ENCODE measurements around the gene TTC27. TPM values are rescaled to one million over a fixed set of nuclear protein-coding genes. Genes with fewer than 3 reads are reported as not detected.
A peak's percentile ranks its signal among the peaks of the same experiment; 100 is the strongest.

Gene TTC27
- total RNA-seq, 4 donors from 2014 or later, result 10.7 to 14.3 (median 12.4) TPM

- no peaks in the 10 kb centered on the region for H3K4me1 ChIP-seq
- DNase-seq (no peak), ATAC-seq (no peak)
- no peak for TF ChIP-seq CTCF (IDR thresholded peaks at IDR 0.05 in 4 of 5, conservative IDR thresholded peaks at IDR 0.05 in 1 of 5)
- no peaks in the 10 kb centered on the region for H3K9me3 ChIP-seq
- intact Hi-C loops (cut with DNase I; ENCODE audit: low total_unique reads) (no loop called here), in situ Hi-C loops (cut with MboI; ENCODE audit: low sequenced_read_pairs in 4 of 4) (no loop called here)
- H3K27me3 ChIP-seq, result no peaks in the 10 kb centered on the region
- H3K27ac ChIP-seq, result no peak overlapping the region
- no peak overlapping the region for H3K4me3 ChIP-seq
- peaks cover 0 to 64% of the 10 kb centered on the region in 2 donors for H3K36me3 ChIP-seq
Measured at GRCh38 chr2:32611771-32612170, 16.1 kb upstream of the TTC27 start.

GRCh38 chr2:32614084-32614483 lies 13.8 kb upstream of the TTC27 start:
- no peak for TF ChIP-seq POLR2A (IDR thresholded peaks at IDR 0.05)
- no peak for TF ChIP-seq CTCF (IDR thresholded peaks at IDR 0.05 in 4 of 5, conservative IDR thresholded peaks at IDR 0.05 in 1 of 5)
- ATAC-seq (no peak), DNase-seq (no peak)
- no peak overlapping the region for H3K27ac ChIP-seq
- intact Hi-C loops (cut with DNase I; ENCODE audit: low total_unique reads), result no loop called here
- in situ Hi-C loops (cut with MboI; ENCODE audit: low sequenced_read_pairs in 4 of 4), result no loop called here
- no peaks in the 10 kb centered on the region for H3K4me1 ChIP-seq
- H3K4me3 ChIP-seq, result no peak overlapping the region
- no peaks in the 10 kb centered on the region for H3K27me3 ChIP-seq
- no peaks in the 10 kb centered on the region for H3K9me3 ChIP-seq
- H3K36me3 ChIP-seq, result peaks cover 0 to 57% of the 10 kb centered on the region in 2 donors

GRCh38 chr2:32617599-32618189 lies 10.2 kb upstream of the TTC27 start:
- ATAC-seq, result no peak
- Histone ChIP-seq H3K27me3 (no peaks in the 10 kb centered on the region), H3K4me3 (no peak overlapping the region), H3K4me1 (peaks cover 8% of the 10 kb centered on the region in 2 donors), H3K9me3 (no peaks in the 10 kb centered on the region), H3K27ac (no peak overlapping the region), H3K36me3 (peaks cover 0 to 51% of the 10 kb centered on the region in 2 donors)
- DNase-seq, result no peak
- in situ Hi-C loops (cut with MboI; ENCODE audit: low sequenced_read_pairs in 4 of 4), result no loop called here
- TF ChIP-seq CTCF (IDR thresholded peaks at IDR 0.05 in 4 of 5, conservative IDR thresholded peaks at IDR 0.05 in 1 of 5) (no peak), POLR2A (IDR thresholded peaks at IDR 0.05) (no peak)
- intact Hi-C loops (cut with DNase I; ENCODE audit: low total_unique reads), result no loop called here

- H3K4me1 ChIP-seq, result peaks cover 15 to 18% of the 10 kb centered on the region in 2 donors
- in situ Hi-C loops (cut with MboI; ENCODE audit: low sequenced_read_pairs in 4 of 4), result no loop called here
- peak overlapping the region in 1 of 4 donors; percentile 14 for H3K27ac ChIP-seq
- intact Hi-C loops (cut with DNase I; ENCODE audit: low total_unique reads), result loop anchor here (10.0 kb wide), 1 partner anchor 268 kb away; the partner anchor contains the start of gene BIRC6
- no peaks in the 10 kb centered on the region for H3K9me3 ChIP-seq
- TF ChIP-seq POLR2A (IDR thresholded peaks at IDR 0.05) (no peak), CTCF (IDR thresholded peaks at IDR 0.05 in 4 of 5, conservative IDR thresholded peaks at IDR 0.05 in 1 of 5) (no peak)
- ATAC-seq, result no peak
- DNase-seq, result peak in 1 of 2 donors; percentile 19
- H3K27me3 ChIP-seq, result no peaks in the 10 kb centered on the region
- H3K36me3 ChIP-seq, result peaks cover 0 to 24% of the 10 kb centered on the region in 2 donors
- no peak overlapping the region for H3K4me3 ChIP-seq
Measured at GRCh38 chr2:32622570-32623310, 5.1 kb upstream of the TTC27 start.

All from gastrocnemius medialis (tissue), 4 donors.